WTC11 (cell line): ENCODE data around the gene GALNT2. TPM values are rescaled to one million over a fixed set of nuclear protein-coding genes. Genes with fewer than 3 reads are reported as not detected.

Experiments
- ATAC-seq: fragments of 200-7000 bp; cut with Tn5 transposase; 2 replicates; pipeline ENCODE4 v1.10.0; 2021; ENCODE audit warnings: mild to moderate bottlenecking, moderate library complexity
- CTCF ChIA-PET: fragments of 300-600 bp; sonication (Branson Sonifier 250); formaldehyde crosslinking; loops from one replicate; lab custom pipeline; 2021; ENCODE audit warnings: antibody characterized with exemption; lab: Charles Lee
- POLR2A ChIA-PET: fragments of 350-600 bp; sonication (Branson Sonifier 250); formaldehyde crosslinking; loops from one replicate; lab custom pipeline; 2021; ENCODE audit warnings: antibody characterized with exemption; lab: Charles Lee
- DNase-seq: peaks from one replicate; pipeline ENCODE4 v3.0.0; 2021; ENCODE audit warnings: low spot score
- H3K27ac Mint-ChIP-seq: 2 replicates; pipeline ENCODE4 v1.8.0; 2021; ENCODE audit warnings: mixed read lengths
- H3K27me3 Mint-ChIP-seq: 2 replicates; pipeline ENCODE4 v1.8.0; 2021; ENCODE audit warnings: low read depth, mild to moderate bottlenecking, moderate library complexity, mixed read lengths
- H3K36me3 Mint-ChIP-seq: 2 replicates; pipeline ENCODE4 v1.8.0; 2021; ENCODE audit warnings: mixed read lengths
- H3K4me1 Mint-ChIP-seq: 2 replicates; pipeline ENCODE4 v1.8.0; 2022; ENCODE audit warnings: mixed read lengths
- H3K4me3 Mint-ChIP-seq: 2 replicates; pipeline ENCODE4 v1.8.0; 2021; ENCODE audit warnings: mild to moderate bottlenecking, moderate library complexity, mixed read lengths
- H3K9me3 Mint-ChIP-seq: 2 replicates; pipeline ENCODE4 v1.8.0; 2021; ENCODE audit warnings: mixed read lengths
- ATF1 ChIP-seq: sonication (generic); formaldehyde crosslinking; IDR thresholded peaks from 2 replicates; pipeline ENCODE4 v1.8.1; 2023; ENCODE audit warnings: mild to moderate bottlenecking, moderate library complexity, missing genetic modification reagents
- CBFB ChIP-seq: sonication (generic); formaldehyde crosslinking; IDR thresholded peaks from 2 replicates; pipeline ENCODE4 v1.8.1; 2022; ENCODE audit warnings: mild to moderate bottlenecking, low read depth, missing genetic modification reagents
- CREM ChIP-seq: sonication (generic); formaldehyde crosslinking; IDR thresholded peaks from 2 replicates; pipeline ENCODE4 v1.8.1; 2022; ENCODE audit warnings: mild to moderate bottlenecking, missing genetic modification reagents, moderate library complexity
- FOXP1 ChIP-seq: sonication (generic); formaldehyde crosslinking; IDR thresholded peaks from 2 replicates; pipeline ENCODE4 v1.8.0; 2022; ENCODE audit warnings: missing genetic modification reagents, mild to moderate bottlenecking, moderate library complexity, borderline replicate concordance
- GABPB1 ChIP-seq: sonication (generic); formaldehyde crosslinking; IDR thresholded peaks from 2 replicates; pipeline ENCODE4 v1.8.1; 2023; ENCODE audit warnings: mild to moderate bottlenecking, missing genetic modification reagents
- JAZF1 ChIP-seq: fragments of 250-450 bp; sonication (Bioruptor Pico); IDR thresholded peaks from 2 replicates; pipeline ENCODE4 v1.9.0; 2021; ENCODE audit warnings: moderate library complexity, mild to moderate bottlenecking, inconsistent platforms
- NFE2L1 ChIP-seq: sonication (generic); formaldehyde crosslinking; IDR thresholded peaks from 2 replicates; pipeline ENCODE4 v1.8.1; 2023; ENCODE audit warnings: missing genetic modification reagents
- NR1H2 ChIP-seq: sonication (generic); formaldehyde crosslinking; IDR thresholded peaks from 2 replicates; pipeline ENCODE4 v1.9.0; 2021; ENCODE audit warnings: mild to moderate bottlenecking, moderate library complexity, missing genetic modification reagents
- OVOL2 ChIP-seq: fragments of 250-450 bp; sonication (Bioruptor Pico); IDR thresholded peaks from 2 replicates; pipeline ENCODE4 v1.9.0; 2021; ENCODE audit warnings: mild to moderate bottlenecking, borderline replicate concordance
- RELA ChIP-seq: sonication (generic); formaldehyde crosslinking; IDR thresholded peaks from 2 replicates; pipeline ENCODE4 v1.8.1; 2022; ENCODE audit warnings: missing genetic modification reagents, mild to moderate bottlenecking, borderline replicate concordance
- SOX15 ChIP-seq: fragments of 250-450 bp; sonication (Bioruptor Pico); IDR thresholded peaks from 2 replicates; pipeline ENCODE4 v1.9.0; 2021; ENCODE audit warnings: mild to moderate bottlenecking
- TP53 ChIP-seq: sonication (generic); formaldehyde crosslinking; IDR thresholded peaks from 2 replicates; pipeline ENCODE4 v1.8.1; 2023; ENCODE audit warnings: mild to moderate bottlenecking, missing genetic modification reagents
- ZBTB43 ChIP-seq: sonication (generic); formaldehyde crosslinking; IDR thresholded peaks from 2 replicates; pipeline ENCODE4 v1.8.1; 2023; ENCODE audit warnings: mild to moderate bottlenecking, missing genetic modification reagents
- ZNF121 ChIP-seq: sonication (generic); formaldehyde crosslinking; IDR thresholded peaks from 2 replicates; pipeline ENCODE4 v1.8.0; 2023; ENCODE audit warnings: missing genetic modification reagents
- ZNF138 ChIP-seq: sonication (generic); formaldehyde crosslinking; conservative IDR thresholded peaks from 2 replicates; pipeline ENCODE4 v1.8.1; 2022; ENCODE audit warnings: mild to moderate bottlenecking, moderate library complexity, missing genetic modification reagents
- ZNF232 ChIP-seq: sonication (generic); formaldehyde crosslinking; IDR thresholded peaks from 2 replicates; pipeline ENCODE4 v1.8.0; 2022; ENCODE audit warnings: mild to moderate bottlenecking, missing genetic modification reagents
- ZNF396 ChIP-seq: fragments of 250-450 bp; sonication (Bioruptor Pico); IDR thresholded peaks from 2 replicates; pipeline ENCODE4 v1.8.0; 2021; ENCODE audit warnings: mild to moderate bottlenecking, moderate library complexity, borderline replicate concordance
- ZNF416 ChIP-seq: fragments of 250-450 bp; sonication (Bioruptor Pico); IDR thresholded peaks from 2 replicates; pipeline ENCODE4 v1.9.0; 2021; ENCODE audit warnings: mild to moderate bottlenecking, inconsistent platforms
- total RNA-seq: library from RNA; stranded (reverse); gene quantifications from 3 replicates; pipeline ENCODE4 v1.2.3, GENCODE V29; 2021
- TF ChIP-seq, protein P1 (sequence below): sonication (generic); formaldehyde crosslinking; IDR thresholded peaks from 2 replicates; pipeline ENCODE4 v1.8.1; 2023; ENCODE audit warnings: mild to moderate bottlenecking, missing genetic modification reagents, moderate library complexity
- TF ChIP-seq, protein P2 (sequence below): sonication (generic); formaldehyde crosslinking; IDR thresholded peaks from 2 replicates; pipeline ENCODE4 v1.8.0; 2023; ENCODE audit warnings: missing genetic modification reagents, mild to moderate bottlenecking, borderline replicate concordance
- TF ChIP-seq, protein P3 (sequence below): sonication (generic); formaldehyde crosslinking; IDR thresholded peaks from 2 replicates; pipeline ENCODE4 v1.8.1; 2023; ENCODE audit warnings: mild to moderate bottlenecking, moderate library complexity, missing genetic modification reagents
- TF ChIP-seq, protein P4 (sequence below): sonication (generic); formaldehyde crosslinking; IDR thresholded peaks from 2 replicates; pipeline ENCODE4 v1.8.0; 2022; ENCODE audit warnings: mild to moderate bottlenecking, missing genetic modification reagents

The GALNT2 gene
- total RNA-seq, 1 experiment from 2014 or later: 74.8 TPM

DNA sequence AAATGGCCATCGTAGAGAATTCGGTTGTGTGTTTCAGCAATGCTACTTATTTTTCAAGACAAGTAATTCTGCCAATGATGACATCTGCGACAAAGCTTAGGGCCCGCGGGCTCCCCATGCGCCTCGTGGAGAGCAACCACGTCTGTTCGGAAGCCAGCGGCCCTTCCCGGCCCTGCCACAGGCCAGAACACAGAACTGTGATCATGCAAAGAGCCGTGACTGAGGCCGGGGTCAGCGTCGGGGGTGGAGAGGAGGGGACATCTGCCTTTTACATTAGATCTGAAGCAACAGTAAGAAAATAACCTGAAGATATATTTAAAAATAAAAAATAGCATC is 255.4 kb downstream of the GALNT2 start:
- POLR2A ChIA-PET: no interaction called here
- Mint-ChIP-seq H3K36me3 (peaks cover 44% of the 10 kb centered on the region), H3K4me1 (no peaks in the 10 kb centered on the region), H3K4me3 (no peak overlapping the region), H3K27me3 (no peaks in the 10 kb centered on the region), H3K9me3 (peaks cover 4% of the 10 kb centered on the region; the same call in 1 of the 2 replicates), H3K27ac (no peak overlapping the region)
- DNase-seq (no peak), ATAC-seq (no peak)
- CTCF ChIA-PET: no interaction called here
- no peak for TF ChIP-seq ZNF138 (CRISPR knock-in tag)
- no peak for TF ChIP-seq ATF1
- TF ChIP-seq OVOL2 (CRISPR knock-in tag): no peak
- TF ChIP-seq ZBTB43: no peak
- no peak for TF ChIP-seq SOX15 (CRISPR knock-in tag)
- no peak for TF ChIP-seq NFE2L1 (CRISPR knock-in tag)
- TF ChIP-seq FOXP1 (CRISPR knock-in tag): no peak
- TF ChIP-seq ZNF121 (CRISPR knock-in tag): no peak

DNA sequence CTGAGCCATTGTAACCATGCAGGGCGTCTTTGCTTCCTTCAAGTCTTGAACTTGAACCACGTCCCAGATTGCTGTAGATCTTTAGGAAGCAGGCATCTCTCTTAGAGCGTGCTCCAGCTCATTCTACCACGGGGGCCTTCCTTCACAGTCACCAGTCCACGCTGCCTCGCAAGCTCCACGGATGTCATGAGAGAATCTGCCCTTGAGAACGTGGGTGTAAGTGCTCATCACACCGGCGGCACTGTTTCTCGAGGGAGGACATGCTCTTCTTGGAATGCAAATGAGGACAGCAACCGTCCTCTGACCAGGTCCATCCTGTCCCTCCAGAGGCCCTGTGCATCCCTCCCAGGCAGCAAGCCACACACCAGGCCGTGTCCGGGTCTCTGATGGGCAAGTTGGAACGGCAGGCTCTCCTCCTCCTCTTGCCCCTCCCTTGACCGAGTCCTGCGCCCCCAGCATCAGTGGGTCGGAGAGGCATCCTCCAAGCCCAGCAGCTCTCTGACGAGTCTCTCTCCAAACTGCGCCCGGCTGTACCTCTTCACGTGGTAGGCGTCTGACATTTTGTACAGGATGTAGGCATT is 256.0 kb downstream of the GALNT2 start:
- H3K9me3 Mint-ChIP-seq: peaks cover 4% of the 10 kb centered on the region; the same call in 1 of the 2 replicates
- H3K36me3 Mint-ChIP-seq: peaks cover 44% of the 10 kb centered on the region
- POLR2A ChIA-PET: no interaction called here
- TF ChIP-seq NR1H2 (CRISPR knock-in tag) (no peak), ZNF138 (CRISPR knock-in tag) (no peak), ZNF121 (CRISPR knock-in tag) (no peak), ZNF416 (CRISPR knock-in tag) (no peak), TP53 (CRISPR knock-in tag) (no peak), JAZF1 (CRISPR knock-in tag) (no peak), RELA (CRISPR knock-in tag) (no peak), ZNF232 (CRISPR knock-in tag) (no peak), ZNF396 (CRISPR knock-in tag) (no peak), CBFB (no peak), CREM (CRISPR knock-in tag) (no peak), GABPB1 (no peak)
- TF ChIP-seq, protein P1, sequence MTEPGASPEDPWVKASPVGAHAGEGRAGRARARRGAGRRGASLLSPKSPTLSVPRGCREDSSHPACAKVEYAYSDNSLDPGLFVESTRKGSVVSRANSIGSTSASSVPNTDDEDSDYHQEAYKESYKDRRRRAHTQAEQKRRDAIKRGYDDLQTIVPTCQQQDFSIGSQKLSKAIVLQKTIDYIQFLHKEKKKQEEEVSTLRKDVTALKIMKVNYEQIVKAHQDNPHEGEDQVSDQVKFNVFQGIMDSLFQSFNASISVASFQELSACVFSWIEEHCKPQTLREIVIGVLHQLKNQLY (CRISPR knock-in tag): no peak
- TF ChIP-seq, protein P2, sequence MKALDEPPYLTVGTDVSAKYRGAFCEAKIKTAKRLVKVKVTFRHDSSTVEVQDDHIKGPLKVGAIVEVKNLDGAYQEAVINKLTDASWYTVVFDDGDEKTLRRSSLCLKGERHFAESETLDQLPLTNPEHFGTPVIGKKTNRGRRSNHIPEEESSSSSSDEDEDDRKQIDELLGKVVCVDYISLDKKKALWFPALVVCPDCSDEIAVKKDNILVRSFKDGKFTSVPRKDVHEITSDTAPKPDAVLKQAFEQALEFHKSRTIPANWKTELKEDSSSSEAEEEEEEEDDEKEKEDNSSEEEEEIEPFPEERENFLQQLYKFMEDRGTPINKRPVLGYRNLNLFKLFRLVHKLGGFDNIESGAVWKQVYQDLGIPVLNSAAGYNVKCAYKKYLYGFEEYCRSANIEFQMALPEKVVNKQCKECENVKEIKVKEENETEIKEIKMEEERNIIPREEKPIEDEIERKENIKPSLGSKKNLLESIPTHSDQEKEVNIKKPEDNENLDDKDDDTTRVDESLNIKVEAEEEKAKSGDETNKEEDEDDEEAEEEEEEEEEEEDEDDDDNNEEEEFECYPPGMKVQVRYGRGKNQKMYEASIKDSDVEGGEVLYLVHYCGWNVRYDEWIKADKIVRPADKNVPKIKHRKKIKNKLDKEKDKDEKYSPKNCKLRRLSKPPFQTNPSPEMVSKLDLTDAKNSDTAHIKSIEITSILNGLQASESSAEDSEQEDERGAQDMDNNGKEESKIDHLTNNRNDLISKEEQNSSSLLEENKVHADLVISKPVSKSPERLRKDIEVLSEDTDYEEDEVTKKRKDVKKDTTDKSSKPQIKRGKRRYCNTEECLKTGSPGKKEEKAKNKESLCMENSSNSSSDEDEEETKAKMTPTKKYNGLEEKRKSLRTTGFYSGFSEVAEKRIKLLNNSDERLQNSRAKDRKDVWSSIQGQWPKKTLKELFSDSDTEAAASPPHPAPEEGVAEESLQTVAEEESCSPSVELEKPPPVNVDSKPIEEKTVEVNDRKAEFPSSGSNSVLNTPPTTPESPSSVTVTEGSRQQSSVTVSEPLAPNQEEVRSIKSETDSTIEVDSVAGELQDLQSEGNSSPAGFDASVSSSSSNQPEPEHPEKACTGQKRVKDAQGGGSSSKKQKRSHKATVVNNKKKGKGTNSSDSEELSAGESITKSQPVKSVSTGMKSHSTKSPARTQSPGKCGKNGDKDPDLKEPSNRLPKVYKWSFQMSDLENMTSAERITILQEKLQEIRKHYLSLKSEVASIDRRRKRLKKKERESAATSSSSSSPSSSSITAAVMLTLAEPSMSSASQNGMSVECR (CRISPR knock-in tag): no peak
- TF ChIP-seq, protein P3, sequence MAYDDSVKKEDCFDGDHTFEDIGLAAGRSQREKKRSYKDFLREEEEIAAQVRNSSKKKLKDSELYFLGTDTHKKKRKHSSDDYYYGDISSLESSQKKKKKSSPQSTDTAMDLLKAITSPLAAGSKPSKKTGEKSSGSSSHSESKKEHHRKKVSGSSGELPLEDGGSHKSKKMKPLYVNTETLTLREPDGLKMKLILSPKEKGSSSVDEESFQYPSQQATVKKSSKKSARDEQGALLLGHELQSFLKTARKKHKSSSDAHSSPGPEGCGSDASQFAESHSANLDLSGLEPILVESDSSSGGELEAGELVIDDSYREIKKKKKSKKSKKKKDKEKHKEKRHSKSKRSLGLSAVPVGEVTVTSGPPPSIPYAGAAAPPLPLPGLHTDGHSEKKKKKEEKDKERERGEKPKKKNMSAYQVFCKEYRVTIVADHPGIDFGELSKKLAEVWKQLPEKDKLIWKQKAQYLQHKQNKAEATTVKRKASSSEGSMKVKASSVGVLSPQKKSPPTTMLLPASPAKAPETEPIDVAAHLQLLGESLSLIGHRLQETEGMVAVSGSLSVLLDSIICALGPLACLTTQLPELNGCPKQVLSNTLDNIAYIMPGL (CRISPR knock-in tag): no peak
- TF ChIP-seq, protein P4, sequence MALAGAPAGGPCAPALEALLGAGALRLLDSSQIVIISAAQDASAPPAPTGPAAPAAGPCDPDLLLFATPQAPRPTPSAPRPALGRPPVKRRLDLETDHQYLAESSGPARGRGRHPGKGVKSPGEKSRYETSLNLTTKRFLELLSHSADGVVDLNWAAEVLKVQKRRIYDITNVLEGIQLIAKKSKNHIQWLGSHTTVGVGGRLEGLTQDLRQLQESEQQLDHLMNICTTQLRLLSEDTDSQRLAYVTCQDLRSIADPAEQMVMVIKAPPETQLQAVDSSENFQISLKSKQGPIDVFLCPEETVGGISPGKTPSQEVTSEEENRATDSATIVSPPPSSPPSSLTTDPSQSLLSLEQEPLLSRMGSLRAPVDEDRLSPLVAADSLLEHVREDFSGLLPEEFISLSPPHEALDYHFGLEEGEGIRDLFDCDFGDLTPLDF: no peak
- no peak overlapping the region for H3K4me3 Mint-ChIP-seq
- no peak overlapping the region for H3K27ac Mint-ChIP-seq
- ATAC-seq: no peak
- H3K27me3 Mint-ChIP-seq: no peaks in the 10 kb centered on the region
- no peak for DNase-seq
- CTCF ChIA-PET: no interaction called here
- peaks cover 4% of the 10 kb centered on the region for H3K4me1 Mint-ChIP-seq
